IMR-90 (cell line): ENCODE results near the gene ZC3H12D. TPM values are rescaled to one million over a fixed set of nuclear protein-coding genes. Genes with fewer than 3 reads are reported as not detected.

Source experiments
- ATAC-seq: fragments of 200-7000 bp; cut with Tn5 transposase; 2 replicates; pipeline ENCODE4 v1.9.1; 2020; ENCODE audit warnings: low read depth, mild to moderate bottlenecking, moderate library complexity
- BruUV-seq: library from RNA; stranded (reverse); fragments of 400-500 nt; replicated peaks from 2 replicates; lab custom pipeline; 2021; lab: Mats Ljungman, UMichigan
- CTCF ChIA-PET: fragments of 300-600 bp; formaldehyde crosslinking; extraction: SDS; loops from one replicate; lab custom pipeline; 2021; ENCODE audit warnings: antibody characterized with exemption; lab: Yijun Ruan, JAX
- POLR2A ChIA-PET: fragments of 300-600 bp; sonication (Branson Sonifier 250); formaldehyde crosslinking; loops from one replicate; lab custom pipeline; 2022; ENCODE audit warnings: antibody characterized with exemption; ENCODE audit not compliant: unreplicated experiment; lab: Charles Lee
- DNase-seq: peaks from one replicate; pipeline ENCODE4 v3.0.0; 2013
- H2AFZ ChIP-seq: replicated peaks from 2 replicates; pipeline ENCODE3; 2013; ENCODE audit warnings: low read length, mild to moderate bottlenecking; ENCODE audit not compliant: poor library complexity
- H2AK5ac ChIP-seq: 2 replicates; pipeline ENCODE4 v1.6.1; 2013; ENCODE audit warnings: low read depth, low read length, inconsistent platforms
- H2AK9ac ChIP-seq: replicated peaks from 2 replicates; pipeline ENCODE3; 2013; ENCODE audit warnings: mild to moderate bottlenecking, low read depth, low read length, moderate library complexity; ENCODE audit not compliant: poor library complexity
- H2BK120ac ChIP-seq: 2 replicates; pipeline ENCODE4 v1.6.1; 2013; ENCODE audit warnings: low read depth, low read length, inconsistent platforms
- H2BK15ac ChIP-seq: 3 replicates; pipeline ENCODE4 v1.6.1; 2013; ENCODE audit warnings: low read depth, low read length, inconsistent platforms
- H2BK20ac ChIP-seq: 2 replicates; pipeline ENCODE4 v1.6.1; 2013; ENCODE audit warnings: low read depth, mild to moderate bottlenecking, inconsistent platforms, low read length, moderate library complexity
- H2BK5ac ChIP-seq: 2 replicates; pipeline ENCODE4 v1.6.1; 2013; ENCODE audit warnings: mild to moderate bottlenecking, low read depth, low read length, inconsistent platforms; ENCODE audit not compliant: poor library complexity, severe bottlenecking
- H3K14ac ChIP-seq: replicated peaks from 2 replicates; pipeline ENCODE4 v1.6.1; 2013; ENCODE audit warnings: low read depth, low read length, inconsistent platforms
- H3K18ac ChIP-seq: 2 replicates; pipeline ENCODE4 v1.6.1; 2013; ENCODE audit warnings: low read depth, low read length, control low read depth
- H3K23ac ChIP-seq: 2 replicates; pipeline ENCODE4 v1.6.1; 2013; ENCODE audit warnings: low read depth, low read length, inconsistent platforms
- H3K27ac ChIP-seq: 2 replicates; pipeline ENCODE4 v1.5.1; 2013; ENCODE audit warnings: mild to moderate bottlenecking, control low read depth, low read length; ENCODE audit not compliant: insufficient read depth
- H3K27me3 ChIP-seq: 2 replicates; pipeline ENCODE4 v1.6.1; 2013; ENCODE audit warnings: low read length; ENCODE audit not compliant: control insufficient read depth, insufficient read depth
- H3K36me3 ChIP-seq: 2 replicates; pipeline ENCODE4 v1.6.1; 2013; ENCODE audit warnings: low read length, mixed read lengths; ENCODE audit not compliant: control insufficient read depth, insufficient read depth
- H3K4ac ChIP-seq: 2 replicates; pipeline ENCODE4 v1.6.1; 2013; ENCODE audit warnings: low read depth, low read length, inconsistent platforms
- H3K4me1 ChIP-seq: 2 replicates; pipeline ENCODE4 v1.6.1; 2013; ENCODE audit warnings: low read length, mixed read lengths; ENCODE audit not compliant: control insufficient read depth, insufficient read depth
- H3K4me2 ChIP-seq: 2 replicates; pipeline ENCODE4 v1.6.1; 2013; ENCODE audit warnings: low read depth, mild to moderate bottlenecking, control low read depth, low read length, moderate library complexity
- H3K4me3 ChIP-seq: 2 replicates; pipeline ENCODE4 v1.5.1; 2013; ENCODE audit warnings: low read depth, mild to moderate bottlenecking, control low read depth, low read length, moderate library complexity; ENCODE audit not compliant: insufficient read depth
- H3K56ac ChIP-seq: 2 replicates; pipeline ENCODE4 v1.6.1; 2013; ENCODE audit warnings: low read length, inconsistent platforms; ENCODE audit not compliant: insufficient read depth; ENCODE audit errors: extremely low read depth
- H3K79me1 ChIP-seq, 2 experiments: 2 replicates each; pipeline ENCODE4 v1.6.1; 2013; ENCODE audit warnings: low read length in 2 of 2, inconsistent platforms in 1 of 2, low read depth in 1 of 2
- H3K9ac ChIP-seq: 2 replicates; pipeline ENCODE4 v1.6.1; 2013; ENCODE audit warnings: low read depth, low read length, control low read depth
- H3K9me1 ChIP-seq: 2 replicates; pipeline ENCODE4 v1.6.1; 2013; ENCODE audit warnings: low read length, inconsistent platforms; ENCODE audit not compliant: insufficient read depth
- H3K9me3 ChIP-seq: 2 replicates; pipeline ENCODE4 v1.6.1; 2013; ENCODE audit warnings: low read length; ENCODE audit not compliant: control insufficient read depth, insufficient read depth
- H4K20me1 ChIP-seq: 2 replicates; pipeline ENCODE4 v1.6.1; 2013; ENCODE audit warnings: low read length, inconsistent platforms; ENCODE audit not compliant: insufficient read depth
- H4K5ac ChIP-seq: 2 replicates; pipeline ENCODE4 v1.6.1; 2013; ENCODE audit warnings: mild to moderate bottlenecking, low read depth, low read length, control low read depth
- H4K8ac ChIP-seq, 2 experiments: 2 replicates each; pipeline ENCODE4 v1.6.1; 2013; ENCODE audit warnings: low read depth in 2 of 2, low read length in 2 of 2, control low read depth in 1 of 2, inconsistent platforms in 1 of 2
- H4K91ac ChIP-seq: 2 replicates; pipeline ENCODE4 v1.6.1; 2013; ENCODE audit warnings: low read depth, low read length, inconsistent platforms; ENCODE audit not compliant: insufficient read depth
- BHLHE40 ChIP-seq: fragments of 150-350 bp; IDR thresholded peaks from 2 replicates; pipeline ENCODE4 v1.6.1; 2016; ENCODE audit warnings: mild to moderate bottlenecking, low read depth, low read length
- CEBPB ChIP-seq: IDR thresholded peaks from 2 replicates; pipeline ENCODE4 v1.6.1; 2012; ENCODE audit warnings: low read depth, low read length, improper control_type of control experiment
- CHD1 ChIP-seq: IDR thresholded peaks from 2 replicates; pipeline ENCODE4 v1.6.1; 2012; ENCODE audit warnings: low read depth, low read length, improper control_type of control experiment
- CTCF ChIP-seq: conservative IDR thresholded peaks from 2 replicates; pipeline ENCODE4 v1.5.1; 2012; ENCODE audit warnings: mild to moderate bottlenecking, low read depth, low read length, improper control_type of control experiment
- ELK1 ChIP-seq: fragments of 150-350 bp; IDR thresholded peaks from 2 replicates; pipeline ENCODE4 v1.6.1; 2016; ENCODE audit warnings: low read depth, mild to moderate bottlenecking, low read length, moderate library complexity, borderline replicate concordance
- MAFK ChIP-seq: IDR thresholded peaks from 2 replicates; pipeline ENCODE4 v1.6.1; 2012; ENCODE audit warnings: low read depth, low read length, improper control_type of control experiment
- MAZ ChIP-seq: IDR thresholded peaks from 2 replicates; pipeline ENCODE4 v1.6.1; 2012; ENCODE audit warnings: low read depth, mild to moderate bottlenecking, low read length, improper control_type of control experiment, moderate library complexity, borderline replicate concordance
- MXI1 ChIP-seq: IDR thresholded peaks from 2 replicates; pipeline ENCODE4 v1.6.1; 2012; ENCODE audit warnings: low read depth, mild to moderate bottlenecking, low read length, moderate library complexity, borderline replicate concordance
- NFE2L2 ChIP-seq: fragments of 150-350 bp; IDR thresholded peaks from 2 replicates; pipeline ENCODE4 v1.6.1; 2016; ENCODE audit warnings: low read depth, mild to moderate bottlenecking, low read length
- POLR2A ChIP-seq: IDR thresholded peaks from 2 replicates; pipeline ENCODE4 v1.6.1; 2012; ENCODE audit warnings: mild to moderate bottlenecking, low read depth, low read length
- RAD21 ChIP-seq: IDR thresholded peaks from 2 replicates; pipeline ENCODE4 v1.6.1; 2012; ENCODE audit warnings: low read length, improper control_type of control experiment
- RCOR1 ChIP-seq: IDR thresholded peaks from 2 replicates; pipeline ENCODE4 v1.6.1; 2012; ENCODE audit warnings: mild to moderate bottlenecking, low read length, improper control_type of control experiment; ENCODE audit not compliant: insufficient replicate concordance
- RFX5 ChIP-seq: IDR thresholded peaks from 2 replicates; pipeline ENCODE4 v1.8.0; 2012; ENCODE audit warnings: low read depth, mild to moderate bottlenecking, low read length, moderate library complexity
- SMC3 ChIP-seq: fragments of 150-350 bp; IDR thresholded peaks from 2 replicates; pipeline ENCODE4 v1.6.1; 2016; ENCODE audit warnings: low read depth, mild to moderate bottlenecking, antibody characterized with exemption, low read length, moderate library complexity
- USF2 ChIP-seq: fragments of 150-350 bp; IDR thresholded peaks from 2 replicates; pipeline ENCODE4 v1.6.1; 2017; ENCODE audit warnings: mild to moderate bottlenecking, antibody characterized with exemption, low read length, low read depth
- WGBS, 2 experiments: methylation state at CpG; one replicate each; pipeline versions ENCODE4 v1.1.5 to v1.1.7; 2013; ENCODE audit warnings: missing lambda C conversion rate in 2 of 2; ENCODE audit not compliant: insufficient read length in 1 of 2; ENCODE audit errors: extremely low coverage in 2 of 2; 5-methylcytosine and 5-hydroxymethylcytosine counted together
- dilution Hi-C: fragments of 300-500 bp; cut with HindIII; formaldehyde crosslinking; loops from one replicate; pipeline ENCODE4 v1.14.3; 2018; ENCODE audit warnings: low sequenced_read_pairs; ENCODE audit not compliant: unreplicated experiment
- in situ Hi-C: fragments of 300-500 bp; cut with MboI; formaldehyde crosslinking; loops from 3 replicates; pipeline ENCODE4 v1.14.3; 2019; ENCODE audit warnings: low sequenced_read_pairs, inconsistent platforms, mixed read lengths
- intact Hi-C: fragments of 100-400 bp; cut with micrococcal nuclease; formaldehyde crosslinking; loops from 2 replicates; pipeline ENCODE4 v1.10.0; 2022
- polyA plus RNA-seq, 3 experiments: library from polyadenylated mRNA; depleted of rRNA; stranded (reverse); fragments of >200 nt; gene quantifications; 2 replicates each; pipeline ENCODE4 v1.2.3, GENCODE V29; 2012; ENCODE audit warnings: low replicate concordance in 1 of 3
- total RNA-seq: library from RNA; depleted of rRNA; stranded (reverse); fragments of >200 nt; gene quantifications from 2 replicates; pipeline ENCODE4 v1.2.3, GENCODE V29; 2012

The ZC3H12D gene
- total and polyA plus RNA-seq, 2 of the 4 experiments (the other 2 are of a cell fraction) = under 0.01 to 0.12 TPM

- in situ Hi-C loops = no loop called here
- Histone ChIP-seq H3K79me1 (no peaks in the 10 kb centered on the region), H3K27ac (no peak overlapping the region), H3K18ac (no peak overlapping the region), H2AK5ac (no peak overlapping the region), H3K27me3 (peaks cover 17% of the 10 kb centered on the region; the same call in 1 of the 2 replicates), H3K4ac (no peak overlapping the region), H3K9me3 (no peaks in the 10 kb centered on the region), H2BK15ac (no peak overlapping the region), H3K23ac (no peak overlapping the region), H3K56ac (no peak overlapping the region), H4K5ac (no peak overlapping the region), H2BK20ac (no peak overlapping the region), H3K4me3 (no peak overlapping the region), H3K14ac (no peak overlapping the region), H3K36me3 (no peaks in the 10 kb centered on the region), H2BK5ac (no peak overlapping the region), H3K9me1 (peaks cover 3% of the 10 kb centered on the region; the same call in 1 of the 2 replicates), H4K8ac (no peak overlapping the region), H4K20me1 (no peaks in the 10 kb centered on the region), H4K91ac (no peak overlapping the region), H3K4me1 (peaks cover 9% of the 10 kb centered on the region), H2AK9ac (peak overlapping the region; percentile 80), H3K4me2 (no peak overlapping the region), H2BK120ac (no peak overlapping the region), H2AFZ (peak overlapping the region; percentile 78), H3K9ac (no peak overlapping the region)
- CTCF ChIA-PET = no interaction called here
- dilution Hi-C loops = no loop called here
- ATAC-seq = no peak
- DNase-seq = no peak
- POLR2A ChIA-PET = no interaction called here
- BruUV-seq = no TSS peak
- 97% methylated on average over 7 of the region's 14 CpGs; no CpG with 5 or more reads in 1 of the 2 experiments for WGBS, 2 experiments
- intact Hi-C loops = no loop called here
- no peak for TF ChIP-seq RFX5
- TF ChIP-seq CHD1 = no peak
- TF ChIP-seq CEBPB = no peak
- no peak for TF ChIP-seq MXI1
- TF ChIP-seq SMC3 = no peak
- TF ChIP-seq MAZ = no peak
- no peak for TF ChIP-seq ELK1
- TF ChIP-seq CTCF = no peak
- no peak for TF ChIP-seq BHLHE40
- TF ChIP-seq RAD21 = no peak
- TF ChIP-seq MAFK = no peak
- TF ChIP-seq POLR2A = no peak
- no peak for TF ChIP-seq RCOR1
- no peak for TF ChIP-seq USF2
- no peak for TF ChIP-seq NFE2L2
These were observed 34.8 kb downstream of the ZC3H12D start for GRCh38 chr6:149449831-149450678.
